Caco-2 (cell line): Measurements from ENCODE around the gene PRICKLE1. TPM values are rescaled to one million over a fixed set of nuclear protein-coding genes. Genes with fewer than 3 reads are reported as not detected.

Experiments used
- BruUV-seq: library from RNA; stranded (reverse); fragments of 400-500 nt; replicated peaks from 2 replicates; lab custom pipeline; 2021; lab: Mats Ljungman, UMichigan
- CTCF ChIA-PET: fragments of 300-600 bp; sonication (Branson Sonifier 250); formaldehyde crosslinking; loops from one replicate; lab custom pipeline; 2022; ENCODE audit warnings: antibody characterized with exemption; lab: Charles Lee
- POLR2A ChIA-PET: fragments of 300-600 bp; sonication (Branson Sonifier 250); formaldehyde crosslinking; loops from one replicate; lab custom pipeline; 2022; ENCODE audit warnings: antibody characterized with exemption; lab: Charles Lee
- DNase-seq, 2 experiments: peaks; one replicate each; pipeline versions ENCODE4 v3.0.0 to v3.0.0-alpha.2; 2020 to 2022
- H3K27me3 ChIP-seq: replicated peaks from 2 replicates; pipeline ENCODE4 v1.6.0; 2011; ENCODE audit warnings: low read length; ENCODE audit not compliant: control insufficient read depth, insufficient read depth
- H3K36me3 ChIP-seq: 2 replicates; pipeline ENCODE4 v1.5.1; 2011; ENCODE audit warnings: low read length; ENCODE audit not compliant: control insufficient read depth, insufficient read depth
- H3K4me1 ChIP-seq: fragments of 250-450 bp; sonication (Bioruptor Pico); 2 replicates; pipeline ENCODE4 v1.5.1; 2020; ENCODE audit warnings: mild to moderate bottlenecking
- H3K4me3 ChIP-seq: 2 replicates; pipeline ENCODE4 v1.5.1; 2011; ENCODE audit warnings: low read depth, mild to moderate bottlenecking, control low read depth, low read length
- H3K9me3 ChIP-seq: fragments of 250-450 bp; sonication (Bioruptor Pico); 2 replicates; pipeline ENCODE4 v1.5.1; 2020; ENCODE audit warnings: mild to moderate bottlenecking, moderate library complexity
- H3K27ac Mint-ChIP-seq: one replicate; pipeline ENCODE4 v1.8.0; 2022; ENCODE audit warnings: mixed read lengths; ENCODE audit not compliant: unreplicated experiment
- H3K27me3 Mint-ChIP-seq: one replicate; pipeline ENCODE4 v1.8.0; 2022; ENCODE audit warnings: mixed read lengths; ENCODE audit not compliant: insufficient read depth, unreplicated experiment
- H3K36me3 Mint-ChIP-seq: one replicate; pipeline ENCODE4 v1.8.0; 2022; ENCODE audit warnings: mild to moderate bottlenecking, mixed read lengths; ENCODE audit not compliant: insufficient read depth, unreplicated experiment
- H3K4me1 Mint-ChIP-seq: one replicate; pipeline ENCODE4 v1.8.0; 2022; ENCODE audit warnings: low read depth, mixed read lengths; ENCODE audit not compliant: unreplicated experiment
- H3K4me3 Mint-ChIP-seq: one replicate; pipeline ENCODE4 v1.8.0; 2022; ENCODE audit warnings: mild to moderate bottlenecking, moderate library complexity, mixed read lengths; ENCODE audit not compliant: unreplicated experiment
- H3K9me3 Mint-ChIP-seq: one replicate; pipeline ENCODE4 v1.8.0; 2022; ENCODE audit warnings: mixed read lengths; ENCODE audit not compliant: unreplicated experiment
- intact Hi-C: fragments of 100-400 bp; cut with micrococcal nuclease; formaldehyde crosslinking; loops from one replicate; pipeline ENCODE4 v1.10.0; 2022; ENCODE audit not compliant: unreplicated experiment
- total RNA-seq: library from RNA; stranded (reverse); gene quantifications from 2 replicates; pipeline ENCODE4 v1.2.3, GENCODE V29; 2022
- TF ChIP-seq, protein P1 (sequence below), 2 experiments: fragments of 200-600 bp in 1 of 2; IDR thresholded peaks; 1 replicate in 1 of 2; 2 replicates in 1 of 2; pipeline versions ENCODE4 v1.5.1 to v1.8.0; 2011 to 2022; ENCODE audit warnings: antibody characterized with exemption in 1 of 2, control low read depth in 1 of 2, inconsistent platforms in 1 of 2, low read depth in 1 of 2, low read length in 1 of 2, mild to moderate bottlenecking in 1 of 2, moderate library complexity in 1 of 2; ENCODE audit not compliant: insufficient read depth in 1 of 2, severe bottlenecking in 1 of 2, unreplicated experiment in 1 of 2

The PRICKLE1 gene
- total RNA-seq, 1 experiment from 2014 or later = 4.5 TPM

DNA sequence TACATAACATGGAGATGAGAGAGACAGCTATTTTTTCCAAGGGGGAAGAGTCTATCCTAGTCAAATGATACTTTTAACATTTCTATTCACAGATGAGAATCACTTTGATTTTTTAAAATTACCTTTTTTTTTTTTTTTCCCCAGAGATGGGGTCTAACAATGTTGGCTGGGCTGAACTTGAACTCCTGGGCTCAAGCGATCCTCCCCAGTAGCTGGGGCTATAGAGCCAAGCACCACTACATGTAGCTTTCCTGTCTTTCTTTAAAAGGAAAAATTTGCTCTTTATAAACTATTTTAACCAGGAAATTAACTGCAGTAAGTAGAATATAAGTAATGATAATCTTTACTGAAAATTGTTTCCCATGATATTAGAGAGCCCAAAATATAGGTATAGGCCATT, 3.3 kb downstream of the PRICKLE1 start:
- POLR2A ChIA-PET = no interaction called here
- H3K4me3 ChIP-seq = no peak overlapping the region
- CTCF ChIA-PET = no interaction called here
- peaks cover 9% of the 10 kb centered on the region for H3K27me3 ChIP-seq
- Mint-ChIP-seq H3K27ac (no peak overlapping the region), H3K4me1 (peaks cover 12% of the 10 kb centered on the region), H3K36me3 (no peaks in the 10 kb centered on the region), H3K9me3 (no peaks in the 10 kb centered on the region), H3K4me3 (no peak overlapping the region), H3K27me3 (peaks cover 4% of the 10 kb centered on the region)
- H3K4me1 ChIP-seq = peaks cover 17% of the 10 kb centered on the region
- intact Hi-C loops = loop anchor here (5.0 kb wide), 1 partner anchor 104 kb away; no protein-coding TSS in a partner anchor
- no peaks in the 10 kb centered on the region for H3K9me3 ChIP-seq
- no TSS peak for BruUV-seq
- TF ChIP-seq, protein P1, sequence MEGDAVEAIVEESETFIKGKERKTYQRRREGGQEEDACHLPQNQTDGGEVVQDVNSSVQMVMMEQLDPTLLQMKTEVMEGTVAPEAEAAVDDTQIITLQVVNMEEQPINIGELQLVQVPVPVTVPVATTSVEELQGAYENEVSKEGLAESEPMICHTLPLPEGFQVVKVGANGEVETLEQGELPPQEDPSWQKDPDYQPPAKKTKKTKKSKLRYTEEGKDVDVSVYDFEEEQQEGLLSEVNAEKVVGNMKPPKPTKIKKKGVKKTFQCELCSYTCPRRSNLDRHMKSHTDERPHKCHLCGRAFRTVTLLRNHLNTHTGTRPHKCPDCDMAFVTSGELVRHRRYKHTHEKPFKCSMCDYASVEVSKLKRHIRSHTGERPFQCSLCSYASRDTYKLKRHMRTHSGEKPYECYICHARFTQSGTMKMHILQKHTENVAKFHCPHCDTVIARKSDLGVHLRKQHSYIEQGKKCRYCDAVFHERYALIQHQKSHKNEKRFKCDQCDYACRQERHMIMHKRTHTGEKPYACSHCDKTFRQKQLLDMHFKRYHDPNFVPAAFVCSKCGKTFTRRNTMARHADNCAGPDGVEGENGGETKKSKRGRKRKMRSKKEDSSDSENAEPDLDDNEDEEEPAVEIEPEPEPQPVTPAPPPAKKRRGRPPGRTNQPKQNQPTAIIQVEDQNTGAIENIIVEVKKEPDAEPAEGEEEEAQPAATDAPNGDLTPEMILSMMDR (IDR thresholded peaks at IDR 0.05; ENCODE audit: insufficient read depth in 1 of 2, low read depth in 1 of 2, low read length in 1 of 2, severe bottlenecking in 1 of 2, unreplicated experiment in 1 of 2) = no peak
- no peak for DNase-seq
- no peaks in the 10 kb centered on the region for H3K36me3 ChIP-seq

DNA sequence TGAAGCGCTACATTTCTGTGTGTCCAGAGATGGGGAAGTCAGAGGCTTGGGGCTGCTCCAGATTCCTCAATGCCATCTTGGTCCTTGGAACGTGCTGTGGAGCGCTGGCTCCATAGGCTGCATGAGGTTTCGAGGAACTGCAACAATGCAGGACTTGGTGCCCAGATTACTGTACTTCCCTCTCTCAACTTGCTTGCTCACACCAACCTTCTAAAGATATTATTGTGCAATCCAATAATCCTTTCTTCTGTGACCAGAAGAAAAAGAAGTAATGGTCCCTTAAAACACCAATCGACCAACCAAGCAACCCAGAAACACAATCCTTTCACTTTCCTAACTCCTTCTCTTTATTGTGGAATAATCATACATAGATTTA, 3.7 kb downstream of the PRICKLE1 start:
- peaks cover 4% of the 10 kb centered on the region for H3K27me3 Mint-ChIP-seq
- BruUV-seq = no TSS peak
- intact Hi-C loops = loop anchor here (5.0 kb wide), 1 partner anchor 104 kb away; no protein-coding TSS in a partner anchor
- peaks cover 12% of the 10 kb centered on the region for H3K4me1 Mint-ChIP-seq
- no peaks in the 10 kb centered on the region for H3K9me3 Mint-ChIP-seq
- Histone ChIP-seq H3K36me3 (no peaks in the 10 kb centered on the region), H3K27me3 (peaks cover 9% of the 10 kb centered on the region), H3K4me1 (peaks cover 17% of the 10 kb centered on the region), H3K9me3 (no peaks in the 10 kb centered on the region), H3K4me3 (no peak overlapping the region)
- TF ChIP-seq, protein P1 (IDR thresholded peaks at IDR 0.05; ENCODE audit: insufficient read depth in 1 of 2, low read depth in 1 of 2, low read length in 1 of 2, severe bottlenecking in 1 of 2, unreplicated experiment in 1 of 2) = no peak
- H3K27ac Mint-ChIP-seq = no peak overlapping the region
- no peak for DNase-seq
- H3K36me3 Mint-ChIP-seq = no peaks in the 10 kb centered on the region
- CTCF ChIA-PET = no interaction called here
- no peak overlapping the region for H3K4me3 Mint-ChIP-seq
- POLR2A ChIA-PET = no interaction called here

DNA sequence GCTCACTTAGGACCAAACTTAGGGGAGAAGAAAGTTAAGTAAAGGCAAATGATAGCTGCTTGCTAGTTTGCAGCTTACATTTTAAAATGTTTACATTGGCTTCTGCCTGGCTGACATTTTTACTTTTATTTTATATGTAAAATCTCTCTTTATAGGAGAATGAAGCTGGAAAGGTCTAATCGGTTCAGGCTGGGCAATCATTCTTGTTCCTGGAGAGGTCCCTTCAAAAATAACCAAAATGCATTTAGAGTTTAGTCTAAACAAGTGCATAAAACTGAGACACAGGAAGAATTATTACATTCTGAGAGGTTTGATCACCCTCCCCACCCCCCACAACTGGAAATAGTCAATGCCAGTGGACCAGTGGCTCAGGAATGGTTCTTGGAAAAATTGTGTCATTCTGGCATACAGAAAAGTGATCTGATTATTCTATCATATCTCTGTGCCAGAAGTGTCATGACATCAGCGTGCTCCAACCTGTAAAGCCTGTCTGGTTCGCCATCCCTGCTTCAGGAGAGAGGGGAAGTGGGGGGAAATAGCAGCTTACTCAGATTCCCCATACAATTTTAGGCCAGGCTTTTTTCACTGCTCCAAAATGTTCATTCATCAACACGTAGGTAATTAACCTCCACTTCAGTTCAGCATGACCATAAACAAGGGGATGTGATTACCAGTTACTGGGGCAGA, 4.2 kb downstream of the PRICKLE1 start:
- ChIA-PET POLR2A (no interaction called here), CTCF (interaction anchor here (0.6 kb wide), 1 partner anchor 11 kb away, joined by 3 read pairs; no protein-coding TSS in a partner anchor)
- no peak overlapping the region for H3K27ac Mint-ChIP-seq
- H3K9me3 ChIP-seq = no peaks in the 10 kb centered on the region
- H3K27me3 Mint-ChIP-seq = no peaks in the 10 kb centered on the region
- intact Hi-C loops = loop anchor here (5.0 kb wide), 1 partner anchor 103 kb away; no protein-coding TSS in a partner anchor
- peaks cover 5% of the 10 kb centered on the region for H3K27me3 ChIP-seq
- H3K4me3 ChIP-seq = no peak overlapping the region
- TF ChIP-seq, protein P1 (IDR thresholded peaks at IDR 0.05; ENCODE audit: insufficient read depth in 1 of 2, low read depth in 1 of 2, low read length in 1 of 2, severe bottlenecking in 1 of 2, unreplicated experiment in 1 of 2) = no peak
- H3K36me3 ChIP-seq = no peaks in the 10 kb centered on the region
- H3K4me1 Mint-ChIP-seq = peaks cover 12% of the 10 kb centered on the region
- no TSS peak for BruUV-seq
- no peak overlapping the region for H3K4me3 Mint-ChIP-seq
- no peaks in the 10 kb centered on the region for H3K36me3 Mint-ChIP-seq
- no peaks in the 10 kb centered on the region for H3K9me3 Mint-ChIP-seq
- DNase-seq = no peak
- H3K4me1 ChIP-seq = peaks cover 17% of the 10 kb centered on the region
